B cell (primary cell): ENCODE results near the gene FES. TPM values are rescaled to one million over a fixed set of nuclear protein-coding genes. Genes with fewer than 3 reads are reported as not detected.

Experiments used
- ATAC-seq: fragments of 200-7000 bp; cut with Tn5 transposase; one replicate; pipeline ENCODE4 v1.10.0; 2021; ENCODE audit warnings: low read depth, mild to moderate bottlenecking, moderate number of reproducible peaks, moderate library complexity
- CTCF ChIA-PET: fragments of 350-600 bp; sonication (Branson Sonifier 250); formaldehyde crosslinking; loops from one replicate; lab custom pipeline; 2021; ENCODE audit warnings: antibody characterized with exemption, inconsistent platforms; lab: Charles Lee
- POLR2A ChIA-PET: fragments of 350-600 bp; sonication (Branson Sonifier 250); formaldehyde crosslinking; loops from one replicate; lab custom pipeline; 2021; ENCODE audit warnings: antibody characterized with exemption; lab: Charles Lee
- DNase-seq: peaks from one replicate; pipeline ENCODE4 v3.0.0; 2013
- H2AFZ ChIP-seq: 2 replicates; pipeline ENCODE4 v1.6.1; 2012; ENCODE audit warnings: mild to moderate bottlenecking, low read depth, low read length; ENCODE audit not compliant: insufficient read depth, poor library complexity, severe bottlenecking
- H3K27ac ChIP-seq, 2 donors: 1 replicate in 1 of 2; 2 replicates in 1 of 2; pipeline ENCODE4 v1.5.1; 2012 to 2013; ENCODE audit warnings: low read length in 2 of 2, mild to moderate bottlenecking in 2 of 2, moderate library complexity in 1 of 2
- H3K27me3 ChIP-seq, 4 experiments: fragments of 200-600 bp in 1 of 4; sonication (generic) in 1 of 4; replicated peaks in 1 of 4; 1 replicate in 2 of 4; 2 replicates in 2 of 4; pipeline versions ENCODE4 v1.6.1 to v1.7.0; 2013 to 2016; ENCODE audit warnings: low read length in 3 of 4, mild to moderate bottlenecking in 2 of 4, mixed read lengths in 1 of 4, moderate library complexity in 1 of 4; ENCODE audit not compliant: insufficient read depth in 4 of 4, control insufficient read depth in 3 of 4; ENCODE audit errors: control extremely low read depth in 1 of 4
- H3K36me3 ChIP-seq, 2 experiments: replicated peaks in 1 of 2; 1 replicate in 1 of 2; 2 replicates in 1 of 2; pipeline versions ENCODE4 v1.6.1 to v1.7.1; 2013; ENCODE audit warnings: low read length in 1 of 2; ENCODE audit not compliant: insufficient read depth in 2 of 2, control insufficient read depth in 1 of 2; ENCODE audit errors: control extremely low read depth in 1 of 2, extremely low read depth in 1 of 2
- H3K4me1 ChIP-seq, 2 donors: fragments of 200-600 bp in 1 of 2; sonication (generic) in 1 of 2; 1 replicate in 1 of 2; 2 replicates in 1 of 2; pipeline versions ENCODE4 v1.5.1 to v1.6.1; 2013 to 2017; ENCODE audit warnings: low read length in 2 of 2; ENCODE audit not compliant: control insufficient read depth in 2 of 2, insufficient read depth in 2 of 2
- H3K4me2 ChIP-seq: replicated peaks from 2 replicates; pipeline ENCODE3; 2012; ENCODE audit warnings: mild to moderate bottlenecking, low read depth, low read length; ENCODE audit not compliant: poor library complexity, severe bottlenecking
- H3K4me3 ChIP-seq, 5 experiments: fragments of 200-600 bp in 1 of 5; sonication (generic) in 1 of 5; 1 replicate in 3 of 5; 2 replicates in 2 of 5; pipeline versions ENCODE4 v1.5.1 to v1.7.0; 2011 to 2016; ENCODE audit warnings: low read length in 4 of 5, mild to moderate bottlenecking in 4 of 5, low read depth in 2 of 5, control low read depth in 1 of 5, moderate library complexity in 1 of 5; ENCODE audit not compliant: insufficient read depth in 1 of 5; ENCODE audit errors: control extremely low read depth in 1 of 5, extremely low read depth in 1 of 5
- H3K79me2 ChIP-seq: fragments of 200-600 bp; sonication (generic); one replicate; pipeline ENCODE4 v1.6.0; 2016; ENCODE audit warnings: low read length; ENCODE audit not compliant: control insufficient read depth, insufficient read depth
- H3K9ac ChIP-seq: fragments of 200-600 bp; sonication (generic); 2 replicates; pipeline ENCODE4 v1.6.1; 2017; ENCODE audit warnings: mild to moderate bottlenecking, low read length, moderate library complexity
- H3K9me3 ChIP-seq, 3 donors: one replicate each; pipeline versions ENCODE4 v1.6.1 to v1.7.1; 2013; ENCODE audit warnings: low read length in 2 of 3; ENCODE audit not compliant: control insufficient read depth in 2 of 3, insufficient read depth in 1 of 3; ENCODE audit errors: control extremely low read depth in 1 of 3
- H4K20me1 ChIP-seq: 2 replicates; pipeline ENCODE4 v1.6.0; 2012; ENCODE audit warnings: mild to moderate bottlenecking, low read length; ENCODE audit not compliant: insufficient read depth, control insufficient read depth, poor library complexity, severe bottlenecking
- H3K27ac Mint-ChIP-seq: one replicate; pipeline ENCODE4 v1.8.0; 2021; ENCODE audit warnings: mixed read lengths
- H3K27me3 Mint-ChIP-seq: one replicate; pipeline ENCODE4 v1.8.0; 2021; ENCODE audit warnings: mixed read lengths
- H3K4me1 Mint-ChIP-seq: one replicate; pipeline ENCODE4 v1.8.0; 2021; ENCODE audit warnings: mixed read lengths
- H3K4me3 Mint-ChIP-seq: one replicate; pipeline ENCODE4 v1.8.0; 2021; ENCODE audit warnings: mixed read lengths
- H3K9me3 Mint-ChIP-seq: one replicate; pipeline ENCODE4 v1.8.0; 2022; ENCODE audit warnings: mixed read lengths; ENCODE audit not compliant: insufficient read depth
- CTCF ChIP-seq: fragments of 200-600 bp; IDR thresholded peaks from one replicate; pipeline ENCODE4 v1.8.0; 2022; ENCODE audit warnings: antibody characterized with exemption, mild to moderate bottlenecking
- EZH2 ChIP-seq: IDR thresholded peaks from 2 replicates; pipeline ENCODE4 v1.6.1; 2012; ENCODE audit warnings: borderline replicate concordance, low read depth, mild to moderate bottlenecking, moderate library complexity, low read length; ENCODE audit not compliant: insufficient read depth, poor library complexity, severe bottlenecking
- WGBS: methylation state at CpG from one replicate; pipeline ENCODE4 v1.1.5; 2013; ENCODE audit warnings: missing lambda C conversion rate; ENCODE audit not compliant: insufficient coverage; 5-methylcytosine and 5-hydroxymethylcytosine counted together
- intact Hi-C: fragments of 100-400 bp; cut with micrococcal nuclease; formaldehyde crosslinking; loops from one replicate; pipeline ENCODE4 v1.10.0; 2022
- polyA plus RNA-seq: library from polyadenylated mRNA; depleted of rRNA; stranded (reverse); fragments of >200 nt; gene quantifications from 2 replicates; pipeline ENCODE4 v1.2.3, GENCODE V29; 2012
- total RNA-seq, 2 donors: library from RNA; stranded (reverse); fragments of 120-200 nt in 1 of 2; gene quantifications; 1 replicate in 1 of 2; 2 replicates in 1 of 2; pipeline versions ENCODE4 v1.2.3 to v1.2.4, GENCODE V29; 2013 to 2022

The FES gene
- total and polyA plus RNA-seq, 2 donors (not counting 1 experiment from before 2014, with no cell fraction given): 23.9 to 31.4 TPM

GRCh38 chr15:90840157-90840855 is 44.0 kb upstream of the FES start:
- Histone ChIP-seq H3K4me2 (peak overlapping the region; percentile 87), H3K4me1 (peaks cover 41 to 52% of the 10 kb centered on the region in 2 donors), H3K4me3 (peak overlapping the region in 3 of 5 experiments; percentile 52 to 74 (median 63)), H3K27me3 (no peaks in the 10 kb centered on the region), H3K36me3 (no peaks in the 10 kb centered on the region), H4K20me1 (no peaks in the 10 kb centered on the region), H3K9me3 (no peaks in the 10 kb centered on the region), H3K9ac (peak overlapping the region; percentile 61), H3K27ac (peak overlapping the region in 1 of 2 donors; percentile 67), H3K79me2 (peaks cover 8% of the 10 kb centered on the region), H2AFZ (peak overlapping the region; percentile 71)
- H3K9me3 Mint-ChIP-seq: no peaks in the 10 kb centered on the region
- ATAC-seq (no peak), DNase-seq (no peak)
- no peaks in the 10 kb centered on the region for H3K27me3 Mint-ChIP-seq
- ChIA-PET POLR2A (interaction anchor here (1.0 to 2.4 kb wide), 6 partner anchors 10 to 44 kb away, joined by 3 to 28 read pairs (median 4); partner anchors contain the start of gene FES), CTCF (interaction anchor here (0.7 to 3.3 kb wide), 5 partner anchors 11 to 192 kb away, joined by 3 to 28 read pairs (median 8); partner anchors contain the start of gene FES)
- peak overlapping the region; percentile 66 for H3K4me3 Mint-ChIP-seq
- intact Hi-C loops: no loop called here
- H3K27ac Mint-ChIP-seq: peak overlapping the region; percentile 61
- 97% methylated on average over 14 of the region's 18 CpGs for WGBS
- peaks cover 45% of the 10 kb centered on the region for H3K4me1 Mint-ChIP-seq
- TF ChIP-seq CTCF: no peak

DNA sequence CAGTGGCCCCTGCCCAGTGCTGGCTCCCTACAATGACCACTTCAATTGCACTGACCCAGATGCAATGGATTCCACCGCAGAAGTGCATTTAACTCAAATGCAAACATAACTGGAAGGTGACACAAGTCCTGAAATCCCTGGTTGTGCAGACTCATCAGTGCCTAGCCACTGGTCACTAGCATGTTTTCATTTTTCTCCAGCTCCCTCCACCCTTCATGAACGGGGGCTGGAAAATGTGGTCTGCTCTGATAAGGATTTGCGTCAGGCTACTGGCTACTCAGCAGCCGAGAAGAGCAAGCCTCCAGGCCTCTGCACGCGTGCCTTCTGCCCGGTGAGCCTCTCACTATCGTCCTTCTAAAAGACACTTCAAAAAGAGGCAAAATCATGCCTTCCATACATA is 43.4 kb upstream of the FES start:
- POLR2A ChIA-PET: interaction anchor here (2.4 kb wide), 1 partner anchor 11 kb away, joined by 28 read pairs; no protein-coding TSS in a partner anchor
- no peak for TF ChIP-seq EZH2
- TF ChIP-seq CTCF: no peak

More for the DNA sequence above, 43.4 kb upstream of the FES start:
- H3K9ac ChIP-seq: no peak overlapping the region
- no peak overlapping the region for H3K27ac ChIP-seq
- H3K9me3 ChIP-seq: no peaks in the 10 kb centered on the region
- no peak overlapping the region for H3K4me3 ChIP-seq
- no peaks in the 10 kb centered on the region for H3K36me3 ChIP-seq
- Mint-ChIP-seq H3K27me3 (no peaks in the 10 kb centered on the region), H3K9me3 (no peaks in the 10 kb centered on the region), H3K4me3 (no peak overlapping the region), H3K27ac (no peak overlapping the region), H3K4me1 (peaks cover 47% of the 10 kb centered on the region)
- no peak overlapping the region for H2AFZ ChIP-seq
- ATAC-seq (no peak), DNase-seq (no peak)
- H4K20me1 ChIP-seq: no peaks in the 10 kb centered on the region
- intact Hi-C loops: no loop called here
- H3K4me2 ChIP-seq: no peak overlapping the region
- CTCF ChIA-PET: interaction anchor here (0.7 to 2.1 kb wide), 3 partner anchors 11 to 123 kb away, joined by 3 to 8 read pairs (median 4); no protein-coding TSS in a partner anchor
- H3K4me1 ChIP-seq: peaks cover 45 to 53% of the 10 kb centered on the region in 2 donors
- H3K27me3 ChIP-seq: no peaks in the 10 kb centered on the region
- 93% methylated on average over 2 of the region's 8 CpGs for WGBS
- peaks cover 8% of the 10 kb centered on the region for H3K79me2 ChIP-seq
